Measurements from ENCODE around the gene DNAJB11.

DNA sequence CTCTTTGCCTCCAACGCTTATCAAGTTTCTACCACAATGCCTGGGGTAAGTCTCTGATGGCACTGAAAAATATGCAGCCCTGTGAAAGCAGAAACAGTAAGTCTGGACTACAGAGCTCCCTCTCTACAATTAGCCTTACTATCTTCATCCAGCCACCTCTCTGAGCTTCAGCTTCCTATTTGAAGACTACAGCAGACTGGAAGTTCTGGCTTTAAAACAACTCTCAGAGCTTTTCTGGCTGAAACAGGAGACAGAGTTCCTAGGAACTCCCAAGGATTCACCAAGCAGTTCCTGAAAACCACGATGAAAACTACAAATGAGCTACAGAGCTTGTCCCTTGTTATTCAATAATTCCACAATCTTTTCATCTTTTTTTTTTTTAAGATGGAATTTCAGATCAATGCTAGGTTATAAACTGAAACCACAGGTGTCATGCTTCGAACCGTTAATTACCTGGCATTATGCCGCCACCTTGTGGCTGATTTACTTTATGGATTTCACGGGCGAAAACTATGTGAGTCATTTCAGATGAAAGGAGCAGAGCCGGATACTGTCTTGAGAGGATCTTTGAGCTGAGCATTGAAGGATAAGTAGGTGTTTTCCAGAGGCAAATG, 30.2 kb upstream of the DNAJB11 start:
- TF ChIP-seq, protein P1, sequence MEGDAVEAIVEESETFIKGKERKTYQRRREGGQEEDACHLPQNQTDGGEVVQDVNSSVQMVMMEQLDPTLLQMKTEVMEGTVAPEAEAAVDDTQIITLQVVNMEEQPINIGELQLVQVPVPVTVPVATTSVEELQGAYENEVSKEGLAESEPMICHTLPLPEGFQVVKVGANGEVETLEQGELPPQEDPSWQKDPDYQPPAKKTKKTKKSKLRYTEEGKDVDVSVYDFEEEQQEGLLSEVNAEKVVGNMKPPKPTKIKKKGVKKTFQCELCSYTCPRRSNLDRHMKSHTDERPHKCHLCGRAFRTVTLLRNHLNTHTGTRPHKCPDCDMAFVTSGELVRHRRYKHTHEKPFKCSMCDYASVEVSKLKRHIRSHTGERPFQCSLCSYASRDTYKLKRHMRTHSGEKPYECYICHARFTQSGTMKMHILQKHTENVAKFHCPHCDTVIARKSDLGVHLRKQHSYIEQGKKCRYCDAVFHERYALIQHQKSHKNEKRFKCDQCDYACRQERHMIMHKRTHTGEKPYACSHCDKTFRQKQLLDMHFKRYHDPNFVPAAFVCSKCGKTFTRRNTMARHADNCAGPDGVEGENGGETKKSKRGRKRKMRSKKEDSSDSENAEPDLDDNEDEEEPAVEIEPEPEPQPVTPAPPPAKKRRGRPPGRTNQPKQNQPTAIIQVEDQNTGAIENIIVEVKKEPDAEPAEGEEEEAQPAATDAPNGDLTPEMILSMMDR (conservative IDR thresholded peaks at IDR 0.05; ENCODE audit: low read depth, low read length): peak; percentile 78
- TF ChIP-seq NFE2L2 (IDR thresholded peaks at IDR 0.05; ENCODE audit: low read depth, low read length): no peak
- TF ChIP-seq POLR2A (IDR thresholded peaks at IDR 0.05; ENCODE audit: low read depth, low read length): 0 out of 2 replicates have a peak, but pooled peaks have one; percentile 33
- peak; percentile 68 for TF ChIP-seq SMC3 (IDR thresholded peaks at IDR 0.05; ENCODE audit: low read depth, low read length)
- no peak for TF ChIP-seq RFX5 (IDR thresholded peaks at IDR 0.05; ENCODE audit: low read depth, low read length)
- no peak for TF ChIP-seq MXI1 (IDR thresholded peaks at IDR 0.05; ENCODE audit: borderline replicate concordance, low read depth, low read length)
- no peak for TF ChIP-seq BHLHE40 (IDR thresholded peaks at IDR 0.05; ENCODE audit: low read depth, low read length)

Measured in IMR-90 (cell line).